SU-DHL-6 (cell line): Measurements from ENCODE around the gene HSDL2.

Experiments used
- EZH2phosphoT487 ChIP-seq: fragments of 200-600 bp; sonication (generic), shearing (Covaris generic); conservative IDR thresholded peaks from 2 replicates; pipeline ENCODE4 v1.6.1; 2018; ENCODE audit warnings: mild to moderate bottlenecking, antibody characterized with exemption, low read length, moderate library complexity, mixed read lengths
- TF ChIP-seq, protein P1 (sequence below): fragments of 200-600 bp; sonication (generic); IDR thresholded peaks from one replicate; pipeline ENCODE4 v1.5.1; 2017; ENCODE audit warnings: antibody characterized with exemption, mild to moderate bottlenecking, low read length, moderate library complexity; ENCODE audit not compliant: insufficient read depth, poor library complexity, severe bottlenecking

DNA sequence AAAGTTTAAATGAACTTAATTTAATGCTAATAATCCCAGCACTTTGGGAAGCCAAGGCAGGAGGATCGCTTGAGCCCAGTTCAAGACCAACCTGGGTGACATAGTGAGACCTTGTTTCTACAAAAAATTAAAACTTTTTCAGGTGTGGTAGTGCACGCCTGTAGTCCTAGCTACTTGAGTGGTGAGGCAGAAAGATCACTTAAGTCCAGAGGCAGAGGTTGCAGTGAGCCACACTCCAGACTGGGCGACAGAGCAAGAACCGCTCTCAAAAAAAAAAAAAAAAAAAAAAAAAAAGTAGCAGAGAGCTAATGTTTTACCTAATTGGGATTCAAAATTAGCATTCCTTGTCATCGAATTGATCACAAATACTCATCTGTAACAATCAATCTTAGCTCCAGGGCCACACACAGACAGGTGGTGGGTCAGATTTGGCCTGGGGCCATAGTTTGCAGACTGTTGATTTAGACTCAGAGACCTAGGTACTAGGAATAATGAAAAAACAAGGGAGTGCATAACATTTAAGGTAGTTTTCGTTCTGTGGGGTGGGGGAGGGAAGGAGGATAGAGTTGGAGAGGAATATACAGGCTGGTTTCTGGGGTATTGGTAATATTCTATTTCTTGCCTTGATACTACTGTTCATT is 21.4 kb downstream of the HSDL2 start:
- no peak for TF ChIP-seq EZH2phosphoT487
- TF ChIP-seq, protein P1, sequence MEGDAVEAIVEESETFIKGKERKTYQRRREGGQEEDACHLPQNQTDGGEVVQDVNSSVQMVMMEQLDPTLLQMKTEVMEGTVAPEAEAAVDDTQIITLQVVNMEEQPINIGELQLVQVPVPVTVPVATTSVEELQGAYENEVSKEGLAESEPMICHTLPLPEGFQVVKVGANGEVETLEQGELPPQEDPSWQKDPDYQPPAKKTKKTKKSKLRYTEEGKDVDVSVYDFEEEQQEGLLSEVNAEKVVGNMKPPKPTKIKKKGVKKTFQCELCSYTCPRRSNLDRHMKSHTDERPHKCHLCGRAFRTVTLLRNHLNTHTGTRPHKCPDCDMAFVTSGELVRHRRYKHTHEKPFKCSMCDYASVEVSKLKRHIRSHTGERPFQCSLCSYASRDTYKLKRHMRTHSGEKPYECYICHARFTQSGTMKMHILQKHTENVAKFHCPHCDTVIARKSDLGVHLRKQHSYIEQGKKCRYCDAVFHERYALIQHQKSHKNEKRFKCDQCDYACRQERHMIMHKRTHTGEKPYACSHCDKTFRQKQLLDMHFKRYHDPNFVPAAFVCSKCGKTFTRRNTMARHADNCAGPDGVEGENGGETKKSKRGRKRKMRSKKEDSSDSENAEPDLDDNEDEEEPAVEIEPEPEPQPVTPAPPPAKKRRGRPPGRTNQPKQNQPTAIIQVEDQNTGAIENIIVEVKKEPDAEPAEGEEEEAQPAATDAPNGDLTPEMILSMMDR = no peak
